GM18909 (cell line): ENCODE measurements around the gene QRICH1.
A peak's percentile ranks its signal among the peaks of the same experiment; 100 is the strongest.

Experiments
- ATAC-seq: cut with Tn5 transposase; IDR thresholded peaks from one replicate; pipeline ENCODE4 v1.9.1; 2021; ENCODE audit warnings: mild to moderate bottlenecking; ENCODE audit not compliant: unreplicated experiment, poor library complexity

The QRICH1 gene

DNA sequence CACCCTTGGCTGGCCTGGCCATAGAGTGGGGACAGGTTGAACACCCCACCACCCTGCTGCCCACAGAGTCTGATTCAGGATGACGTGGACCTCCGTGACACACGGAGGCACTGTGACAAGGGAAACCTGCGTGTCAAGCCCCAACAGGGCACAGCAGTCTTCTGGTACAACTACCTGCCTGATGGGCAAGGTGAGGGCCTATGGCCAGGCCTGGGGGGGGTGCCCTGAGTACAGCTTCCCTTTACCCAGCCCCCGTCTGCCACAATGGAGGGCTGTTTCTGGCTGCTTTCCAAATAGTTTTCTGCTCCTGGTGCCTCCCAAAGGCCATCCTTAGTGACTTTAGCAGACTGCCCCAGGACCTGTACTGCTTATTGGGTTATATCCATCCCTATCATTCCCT is 87.9 kb downstream of the QRICH1 start:
- no peak for ATAC-seq

DNA sequence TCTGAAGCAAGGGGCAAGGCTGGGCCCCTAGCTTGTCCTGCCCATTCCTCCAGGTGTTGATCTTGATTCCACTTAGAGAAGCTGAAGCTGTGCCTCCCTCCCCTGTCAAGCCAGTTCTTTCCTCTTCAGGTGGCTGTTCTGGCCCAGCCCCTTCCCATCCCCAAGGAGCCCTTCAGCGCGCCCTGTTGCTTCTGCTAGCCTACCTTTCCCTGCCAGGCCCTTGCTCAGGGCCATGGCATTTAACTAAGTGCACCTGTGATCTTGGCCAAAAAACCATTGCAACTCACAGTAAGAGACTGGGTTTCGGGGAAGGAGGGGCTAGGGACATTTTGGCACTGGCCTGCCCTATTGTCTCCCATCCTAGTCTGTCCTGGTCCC is 88.6 kb downstream of the QRICH1 start:
- ATAC-seq: no peak

DNA sequence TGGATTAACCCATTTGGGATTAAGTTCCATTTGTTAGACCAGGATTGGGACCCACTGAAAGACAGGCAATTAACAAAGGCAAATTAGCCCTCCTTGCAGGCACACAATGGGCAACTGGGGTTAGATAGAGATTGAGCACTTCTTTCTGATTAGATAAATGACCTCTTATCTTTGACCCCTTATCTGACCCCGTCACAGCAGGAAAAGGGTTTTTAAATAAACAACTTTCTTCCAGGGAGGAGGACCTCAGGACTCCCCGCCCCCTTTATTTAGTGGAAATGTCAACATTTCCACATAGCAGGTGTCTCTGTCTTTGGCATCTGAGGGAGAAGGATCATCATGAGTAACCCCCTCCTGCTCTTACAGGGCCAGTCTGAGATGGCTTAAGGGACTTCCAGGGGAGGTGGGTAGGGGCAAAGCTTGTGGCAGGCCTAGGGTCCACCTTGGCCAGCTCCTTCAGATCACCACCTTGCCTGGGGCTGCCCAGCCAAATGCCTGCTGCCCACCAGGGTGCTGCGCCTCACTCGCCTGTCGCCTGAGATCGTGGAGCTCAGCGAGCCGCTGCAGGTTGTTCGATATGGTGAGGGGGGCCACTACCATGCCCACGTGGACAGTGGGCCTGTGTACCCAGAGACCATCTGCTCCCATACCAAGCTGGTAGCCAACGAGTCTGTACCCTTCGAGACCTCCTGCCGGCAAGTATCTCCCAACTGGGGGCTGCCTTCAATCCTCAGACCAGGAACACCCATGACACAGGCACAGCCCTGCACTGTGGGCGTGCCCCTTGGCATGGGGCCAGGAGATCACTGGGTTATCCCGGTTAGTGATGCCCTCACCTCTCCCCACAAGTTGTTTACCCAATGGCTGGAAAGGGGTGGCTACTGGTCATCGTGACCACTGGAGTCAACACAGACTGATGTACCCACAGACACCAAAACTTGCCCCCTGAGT is 89.2 kb downstream of the QRICH1 start:
- ATAC-seq: no peak

DNA sequence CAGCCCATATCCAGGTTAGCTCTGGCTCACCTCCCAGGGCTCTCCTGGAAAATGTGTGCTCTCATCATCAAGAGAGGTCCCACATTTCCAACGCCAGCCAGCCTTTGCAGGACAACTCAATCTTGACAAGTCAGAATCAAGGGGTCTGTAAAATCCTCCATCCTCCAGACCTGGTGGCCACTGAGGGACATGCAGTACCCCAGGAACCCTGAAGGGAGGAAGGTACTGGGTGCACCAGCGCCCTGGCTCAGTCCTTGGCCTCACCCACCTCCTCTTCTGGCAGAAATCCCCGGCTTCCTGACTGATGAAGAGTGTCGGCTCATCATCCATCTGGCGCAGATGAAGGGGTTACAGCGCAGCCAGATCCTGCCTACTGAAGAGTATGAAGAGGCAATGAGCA is 92.7 kb downstream of the QRICH1 start:
- ATAC-seq: no peak

DNA sequence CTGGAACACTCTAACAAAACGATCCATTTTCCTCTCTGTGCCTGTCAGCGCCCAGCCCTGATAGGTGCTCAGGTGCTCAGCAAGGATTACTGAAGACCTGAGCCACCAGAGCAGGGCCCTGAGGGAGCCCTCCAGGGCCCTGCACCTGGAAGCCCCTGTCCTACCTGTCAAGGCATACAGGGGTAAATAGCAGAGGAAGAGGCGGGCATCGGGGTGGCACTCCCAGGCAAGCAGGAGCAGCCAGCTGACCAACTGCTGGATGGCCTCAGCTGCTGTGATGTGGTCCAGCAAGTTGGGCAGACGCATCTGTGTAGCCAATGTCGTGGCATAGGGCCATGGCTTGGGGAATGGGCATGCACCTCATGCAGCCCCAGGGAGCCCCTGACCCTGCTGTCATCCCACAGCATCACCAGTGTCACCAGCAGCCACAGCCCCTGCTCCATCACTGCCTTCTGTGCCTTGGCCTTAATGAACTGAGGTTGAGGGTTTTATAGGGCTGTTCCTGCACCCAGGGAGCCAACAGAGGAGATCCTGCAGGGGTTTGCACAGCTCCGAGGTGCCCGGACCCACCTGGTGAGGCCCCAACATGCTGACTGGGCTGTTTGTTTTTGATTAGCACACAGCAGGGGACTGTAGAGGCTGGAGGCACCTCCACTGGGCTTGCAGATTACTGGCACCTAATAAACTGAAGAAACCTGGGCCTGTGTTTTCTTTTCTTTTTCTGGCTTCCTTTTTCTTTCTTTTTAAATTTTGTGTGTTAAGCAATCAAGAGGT is 94.6 kb downstream of the QRICH1 start:
- ATAC-seq: no peak

DNA sequence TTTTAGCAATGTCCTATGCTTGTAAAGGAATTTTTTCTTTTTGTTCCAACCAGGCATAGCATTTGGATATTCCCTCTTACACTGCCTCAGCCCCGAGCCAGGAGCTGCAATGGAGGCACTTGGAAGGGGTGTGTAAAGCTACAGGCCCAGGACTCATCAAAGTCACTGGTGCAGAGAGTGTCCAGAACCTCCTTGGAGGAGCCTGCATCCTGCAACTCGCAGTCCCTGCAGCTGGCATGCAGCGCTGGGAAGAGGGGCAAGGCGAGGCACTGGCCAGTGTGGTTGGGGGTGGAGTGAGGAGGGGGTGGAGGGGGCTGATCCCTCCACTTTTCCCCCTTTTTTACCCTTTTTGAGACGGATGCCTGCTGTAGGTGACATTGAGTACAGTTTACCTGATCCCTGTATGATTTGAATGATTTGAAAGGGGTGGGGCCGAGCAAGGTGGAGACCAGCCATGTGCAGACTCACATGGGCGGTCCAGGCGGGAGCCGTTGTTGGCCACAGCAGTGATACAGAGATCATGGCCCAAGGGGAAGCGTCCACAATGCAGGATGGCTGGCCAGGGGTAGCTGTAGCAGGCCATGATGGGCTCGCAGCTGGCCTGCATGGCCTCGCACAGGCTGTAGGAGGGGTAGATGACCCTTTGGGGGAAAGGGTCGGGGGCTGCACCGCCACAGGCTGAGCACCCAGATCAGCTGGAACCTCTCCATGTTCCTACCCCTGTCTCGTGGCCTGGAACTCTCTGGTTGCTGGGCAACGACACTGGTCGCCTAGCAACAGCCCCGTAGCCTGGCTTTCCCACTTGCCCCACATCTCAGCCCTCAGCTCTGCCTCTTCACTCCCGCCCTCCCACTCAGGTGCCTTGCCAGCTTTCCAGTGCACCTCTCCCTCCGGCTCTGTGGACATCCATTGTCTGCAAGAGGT is 95.9 kb downstream of the QRICH1 start:
- ATAC-seq: no peak

DNA sequence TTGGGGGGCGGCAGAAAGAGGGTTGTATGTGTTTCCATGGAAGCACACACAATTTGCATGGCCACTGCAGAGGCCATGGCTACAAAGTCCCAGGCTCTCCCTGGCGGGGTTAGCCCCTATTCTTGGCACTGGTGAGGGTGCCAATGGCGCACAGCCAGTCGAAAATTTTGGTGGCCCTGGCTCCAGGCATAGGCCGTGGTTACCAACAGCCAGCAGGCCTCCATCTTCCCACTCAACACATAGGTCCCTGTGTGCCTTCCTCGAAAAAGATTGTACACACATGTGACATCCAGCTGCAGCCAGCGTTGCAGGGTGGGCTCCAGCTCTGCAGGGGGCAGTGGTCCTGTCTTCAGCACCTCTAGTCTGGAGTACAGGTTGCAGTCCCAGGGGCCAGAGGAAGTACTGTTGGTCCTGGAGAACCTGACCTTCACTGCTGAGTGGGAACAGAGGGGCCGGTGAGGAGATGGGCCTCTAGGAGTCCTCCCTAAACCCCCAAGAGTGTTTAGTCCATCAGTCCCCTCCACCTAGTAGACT is 96.7 kb downstream of the QRICH1 start:
- no peak for ATAC-seq

DNA sequence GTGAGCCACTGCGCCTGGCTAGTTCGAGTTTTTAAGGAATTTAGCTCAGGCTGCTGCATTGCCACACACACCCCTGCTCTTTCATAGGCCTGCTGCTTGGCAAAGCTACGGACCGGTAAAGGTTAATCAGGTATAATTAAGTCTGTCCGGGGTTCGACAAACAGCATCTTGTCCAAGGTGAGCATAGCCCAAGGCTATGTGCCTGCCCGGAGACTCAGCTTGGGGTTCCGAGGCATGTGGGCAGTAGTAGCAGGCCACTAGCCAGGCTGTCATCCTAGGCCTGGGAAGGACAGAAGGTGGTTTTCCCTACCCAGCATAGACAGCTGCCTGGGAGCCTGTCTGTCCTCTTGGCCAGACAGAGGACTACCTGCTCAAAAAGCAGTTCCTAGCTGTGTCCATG is 97.2 kb downstream of the QRICH1 start:
- ATAC-seq: no peak

DNA sequence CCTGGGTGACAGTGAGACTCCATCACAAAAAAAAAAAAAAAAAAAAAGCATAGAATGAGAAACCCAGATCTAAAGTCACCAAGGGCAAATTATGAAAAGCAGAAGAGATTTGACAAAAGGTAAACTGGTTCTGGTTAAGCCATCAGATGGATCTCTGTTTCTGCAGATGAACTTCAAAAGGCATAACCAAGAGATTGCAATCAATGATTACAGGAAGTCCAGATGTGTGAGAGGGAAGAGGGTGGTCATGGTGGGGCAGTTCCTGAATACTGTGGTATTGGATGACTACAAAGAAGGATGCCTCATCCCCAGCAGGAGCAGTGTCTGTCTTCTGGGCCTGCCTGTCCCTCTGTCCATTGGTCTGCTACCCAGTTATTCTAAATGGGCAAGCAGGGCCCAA is 100.0 kb downstream of the QRICH1 start:
- no peak for ATAC-seq

DNA sequence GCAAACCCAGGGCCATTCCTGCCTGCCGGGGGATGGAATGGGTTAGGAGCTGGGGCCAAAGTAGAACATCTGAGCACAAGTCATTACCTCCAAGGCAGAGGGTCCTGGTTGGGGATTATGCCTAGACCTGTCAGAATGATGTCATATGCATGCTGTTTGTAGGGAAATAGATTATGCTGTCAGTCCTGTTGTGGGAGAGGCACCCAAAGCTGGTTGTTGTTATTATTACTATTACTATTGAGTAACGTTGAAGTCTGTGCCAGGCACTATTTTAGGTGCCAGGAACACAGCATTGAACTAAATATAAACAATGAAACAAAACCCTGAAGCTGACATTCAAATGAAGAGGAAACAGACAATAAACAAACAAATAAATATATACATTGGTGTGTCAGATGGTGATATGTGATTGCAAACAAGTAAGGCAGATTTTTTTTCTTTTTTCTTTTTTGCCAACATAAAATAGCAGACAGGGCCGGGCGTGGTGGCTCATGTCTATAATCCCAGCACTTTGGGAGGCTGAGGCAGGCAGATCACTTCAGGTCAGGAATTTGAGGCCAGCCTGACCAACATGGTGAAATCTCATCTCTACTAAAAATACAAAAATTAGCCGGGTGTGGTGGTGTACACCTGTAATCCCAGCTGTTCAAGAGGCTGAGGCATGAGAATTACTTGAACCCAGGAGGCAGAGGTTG is 101.9 kb downstream of the QRICH1 start:
- no peak for ATAC-seq

DNA sequence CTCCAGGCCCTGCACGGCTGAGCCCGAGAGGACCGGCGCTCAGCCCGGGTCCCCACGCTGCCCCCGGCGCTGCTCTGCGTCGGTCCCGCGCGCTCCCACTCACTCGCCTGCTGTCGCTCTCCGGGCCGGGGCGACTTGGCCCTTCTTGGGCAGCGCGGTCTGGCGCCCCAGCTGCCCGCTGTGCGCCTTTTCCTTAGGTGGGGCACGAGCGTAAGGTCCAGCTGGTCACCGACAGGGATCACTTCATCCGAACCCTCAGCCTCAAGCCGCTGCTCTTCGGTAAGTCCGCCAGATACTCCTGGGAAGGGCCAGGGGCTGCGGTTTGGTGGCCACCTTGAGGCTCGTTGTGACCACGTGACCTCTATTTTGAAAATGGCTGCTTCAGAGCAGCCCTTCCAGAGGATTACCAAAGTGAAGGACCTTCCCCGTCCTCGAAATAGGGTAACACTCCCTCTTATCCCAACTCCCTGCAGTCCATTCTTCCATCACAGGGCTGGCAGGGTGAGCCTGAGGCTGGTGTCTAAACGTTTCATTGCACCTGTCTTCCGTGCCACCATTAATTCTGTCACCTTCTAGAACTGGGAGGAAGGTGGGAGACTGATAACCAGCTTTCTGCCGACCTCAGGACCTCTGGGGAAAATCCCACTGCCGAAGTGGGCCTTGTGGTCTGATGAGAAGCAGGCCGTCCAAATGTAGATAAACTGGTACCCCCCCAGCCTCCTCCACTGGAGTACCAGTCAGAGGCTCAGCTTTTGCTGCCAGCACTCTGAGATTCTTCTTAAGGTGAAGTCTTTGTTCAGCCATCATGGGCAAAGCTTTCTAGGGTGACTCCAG is 103.0 kb downstream of the QRICH1 start:
- no peak for ATAC-seq

DNA sequence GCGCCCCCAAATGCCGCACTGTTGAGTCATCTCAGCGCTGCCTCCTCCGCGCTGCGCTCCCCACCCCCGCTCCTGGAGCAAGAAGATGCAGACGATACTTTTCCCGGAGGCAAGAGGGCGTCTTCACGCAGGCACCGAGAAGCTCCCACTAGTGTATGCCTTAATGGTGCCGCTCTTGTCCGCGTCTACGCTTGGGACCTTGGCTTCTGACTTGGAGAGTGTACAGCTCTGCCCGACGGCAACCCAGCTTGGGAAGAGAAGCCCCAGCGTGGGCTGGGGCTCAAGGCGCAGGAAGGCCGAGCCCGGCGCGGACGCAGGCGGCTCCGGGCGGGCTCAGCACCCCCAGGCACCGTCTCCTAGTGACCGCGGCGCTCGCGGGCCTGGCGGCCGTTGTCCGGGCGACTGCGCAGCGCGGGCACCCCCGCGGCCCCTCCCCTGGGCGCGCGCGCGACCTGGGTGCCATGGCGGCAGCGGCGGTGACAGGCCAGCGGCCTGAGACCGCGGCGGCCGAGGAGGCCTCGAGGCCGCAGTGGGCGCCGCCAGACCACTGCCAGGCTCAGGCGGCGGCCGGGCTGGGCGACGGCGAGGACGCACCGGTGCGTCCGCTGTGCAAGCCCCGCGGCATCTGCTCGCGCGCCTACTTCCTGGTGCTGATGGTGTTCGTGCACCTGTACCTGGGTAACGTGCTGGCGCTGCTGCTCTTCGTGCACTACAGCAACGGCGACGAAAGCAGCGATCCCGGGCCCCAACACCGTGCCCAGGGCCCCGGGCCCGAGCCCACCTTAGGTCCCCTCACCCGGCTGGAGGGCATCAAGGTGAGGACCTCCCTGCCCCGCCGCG is 103.9 kb downstream of the QRICH1 start, which contains the start of gene P4HTM:
Gene P4HTM, plus strand, starts transcription at position 446 of the 840 bp plus-strand sequence. Its CDS starts 16 bp downstream, at position 462.
- peak; percentile 49 for ATAC-seq

DNA sequence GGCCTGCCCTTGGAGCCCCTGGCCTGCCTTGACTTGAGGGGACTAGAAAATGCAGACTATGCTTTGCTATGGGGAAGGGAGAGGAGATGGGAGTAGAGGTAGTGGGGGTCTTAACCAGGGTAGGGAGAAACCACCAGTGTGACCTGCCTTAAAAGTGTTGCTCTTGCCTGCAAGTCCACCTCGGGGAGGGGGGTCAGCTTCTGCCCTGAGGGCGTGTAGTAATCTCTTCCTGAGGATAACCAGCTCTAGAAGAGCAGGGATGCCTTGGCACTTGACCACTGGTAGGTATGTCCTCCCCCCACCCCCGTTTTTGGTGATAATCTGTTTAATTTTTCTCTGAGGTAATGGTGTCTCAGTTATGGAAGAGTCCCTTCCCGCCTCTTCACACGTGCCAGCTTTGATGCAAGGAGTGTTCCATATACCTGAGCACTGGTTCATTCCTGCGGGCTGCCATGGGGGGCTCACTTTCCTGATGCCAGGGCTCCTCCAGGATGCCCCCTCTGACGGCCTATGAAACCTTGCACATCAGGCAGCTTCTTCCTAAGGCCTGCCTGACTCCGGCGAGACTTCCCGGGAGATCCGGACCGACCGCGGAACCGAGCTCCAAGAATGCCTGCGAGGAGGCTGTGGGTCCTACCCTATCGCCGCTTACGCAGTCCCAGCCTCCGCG is 104.6 kb downstream of the QRICH1 start:
- ATAC-seq: no peak

DNA sequence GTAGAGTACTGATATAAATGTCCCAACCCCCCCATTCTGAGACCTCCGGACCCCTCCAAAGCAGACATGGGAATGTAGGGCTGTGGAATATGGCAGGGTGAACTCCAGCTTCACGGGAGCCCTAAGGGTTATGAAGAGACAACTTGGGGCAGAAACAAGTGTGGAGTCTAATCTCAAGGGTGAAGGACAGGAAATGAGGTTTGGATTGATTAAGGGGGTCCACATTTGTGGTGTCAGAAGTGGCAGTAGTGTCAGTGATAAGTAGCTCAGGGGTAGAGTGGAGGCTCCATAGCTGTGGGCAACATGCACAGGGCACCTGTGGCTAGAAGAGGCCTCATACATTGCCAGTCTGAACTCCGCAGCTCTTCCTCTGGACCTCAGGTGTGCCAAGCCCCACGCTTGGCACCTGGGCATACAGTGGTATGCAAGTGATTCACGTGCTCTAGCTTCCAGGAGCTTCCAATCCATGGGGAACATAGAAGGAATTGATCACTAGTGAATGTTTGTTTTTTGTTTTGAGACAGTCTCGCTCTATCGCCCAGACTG is 108.0 kb downstream of the QRICH1 start:
- no peak for ATAC-seq

DNA sequence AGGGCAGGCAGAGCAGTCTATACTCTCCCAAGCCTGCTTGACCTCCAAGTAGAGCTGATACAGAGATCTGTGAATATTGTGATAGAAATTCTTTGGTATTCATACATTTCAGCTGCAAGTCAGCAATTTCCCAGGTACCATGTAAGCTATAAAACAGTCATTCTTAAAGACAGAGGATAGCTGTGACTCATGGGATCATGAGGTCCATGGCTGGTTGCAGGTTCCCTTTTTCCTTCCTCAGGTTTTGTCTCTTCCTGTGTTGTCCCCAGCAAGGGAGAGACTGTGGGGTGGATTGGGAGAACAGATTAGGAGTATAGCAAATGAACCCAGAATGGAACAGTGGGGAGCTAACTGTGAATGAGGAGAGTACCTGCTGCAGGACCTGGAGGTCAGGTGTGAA is 109.2 kb downstream of the QRICH1 start:
- no peak for ATAC-seq

DNA sequence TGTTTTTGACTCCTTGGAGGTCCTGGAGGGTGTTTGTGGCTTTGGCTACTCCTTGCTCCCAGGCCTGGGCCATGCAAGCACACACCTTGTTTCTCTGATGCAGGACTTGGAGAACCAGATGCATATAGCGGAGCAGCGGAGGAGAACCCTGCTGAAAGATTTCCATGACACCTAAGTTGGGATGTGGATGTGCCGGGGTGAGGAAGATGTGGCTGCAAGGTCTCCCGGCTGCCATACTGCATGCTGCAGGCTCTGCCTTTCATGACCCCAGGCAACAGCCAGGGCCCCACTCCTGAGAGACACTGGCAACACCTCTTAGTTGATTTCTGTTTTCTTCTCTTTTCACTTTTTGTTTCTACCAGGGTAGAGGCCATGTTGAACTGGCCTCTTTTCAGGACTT is 110.8 kb downstream of the QRICH1 start:
- ATAC-seq: no peak

DNA sequence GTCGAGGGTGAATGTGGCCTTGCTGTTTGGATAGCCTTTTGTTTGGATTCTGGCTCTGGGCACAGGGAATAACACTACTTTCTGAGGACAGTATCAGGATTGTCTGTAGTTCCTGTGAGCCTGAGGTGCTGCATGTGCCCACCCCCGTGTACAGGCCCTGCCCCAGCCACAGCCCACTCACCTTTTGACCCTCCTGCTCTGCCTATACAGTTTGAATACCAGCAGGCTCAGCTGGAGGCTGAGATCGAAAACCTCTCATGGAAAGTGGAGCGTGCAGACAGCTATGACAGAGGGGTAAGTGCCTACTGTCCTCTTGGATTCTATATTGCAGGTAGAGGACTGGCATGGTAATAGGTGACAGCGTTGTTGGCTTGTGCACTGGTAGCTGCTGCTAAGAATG is 111.2 kb downstream of the QRICH1 start:
- no peak for ATAC-seq
